GM19463 (cell line): ENCODE results near the gene IGF2BP2.

Experiments
- ATAC-seq: cut with Tn5 transposase; IDR thresholded peaks from one replicate; pipeline ENCODE4 v1.9.1; 2021; ENCODE audit warnings: mild to moderate bottlenecking, moderate library complexity; ENCODE audit not compliant: unreplicated experiment

The IGF2BP2 gene

GRCh38 chr3:185739264-185739701 is 85.6 kb downstream of the IGF2BP2 start:
- ATAC-seq = no peak

GRCh38 chr3:185737740-185738680 is 86.8 kb downstream of the IGF2BP2 start:
- no peak for ATAC-seq

GRCh38 chr3:185737020-185737419 is 87.8 kb downstream of the IGF2BP2 start:
- ATAC-seq = no peak

- ATAC-seq = no peak
Observed at GRCh38 chr3:185734725-185735096, 90.1 kb downstream of the IGF2BP2 start.

- ATAC-seq = no peak
Observed at GRCh38 chr3:185733980-185734724, 90.7 kb downstream of the IGF2BP2 start.

GRCh38 chr3:185732782-185733181 is 92.1 kb downstream of the IGF2BP2 start:
- ATAC-seq = no peak

- ATAC-seq = no peak
Observed at GRCh38 chr3:185730550-185730949, 94.3 kb downstream of the IGF2BP2 start.

- ATAC-seq = no peak
Observed at GRCh38 chr3:185729337-185730055, 95.3 kb downstream of the IGF2BP2 start.

GRCh38 chr3:185728630-185729336 is 96.1 kb downstream of the IGF2BP2 start:
- no peak for ATAC-seq

- ATAC-seq = no peak
Observed at GRCh38 chr3:185727873-185728272, 97.0 kb downstream of the IGF2BP2 start.

GRCh38 chr3:185726254-185726967 is 98.4 kb downstream of the IGF2BP2 start:
- ATAC-seq = no peak

GRCh38 chr3:185724761-185725160 is 100.1 kb downstream of the IGF2BP2 start:
- ATAC-seq = no peak

- ATAC-seq = no peak
Observed at GRCh38 chr3:185724251-185724650, 100.6 kb downstream of the IGF2BP2 start.

- no peak for ATAC-seq
Observed at GRCh38 chr3:185722881-185723280, 102.0 kb downstream of the IGF2BP2 start.

- no peak for ATAC-seq
Observed at GRCh38 chr3:185721970-185722369, 102.9 kb downstream of the IGF2BP2 start.

- ATAC-seq = no peak
Observed at GRCh38 chr3:185720326-185720725, 104.5 kb downstream of the IGF2BP2 start.

GRCh38 chr3:185718736-185719593 is 105.9 kb downstream of the IGF2BP2 start:
- no peak for ATAC-seq

GRCh38 chr3:185717627-185718402 is 107.0 kb downstream of the IGF2BP2 start:
- no peak for ATAC-seq
